CD4-positive, alpha-beta T cell treated with Interleukin-1 beta for 1 hour (primary cell): ENCODE data around the gene GSTT4.
A peak's percentile ranks its signal among the peaks of the same experiment; 100 is the strongest.
"Not testable (repeated sequence)": the region's sequence is repeated elsewhere in the genome, so short reads cannot be mapped to it uniquely, and the experiment has no call there.

Experiments used
- DNase-seq, 2 donors: peaks; one replicate each; pipeline ENCODE4 v3.0.0-alpha.2; 2020 to 2022

Gene GSTT4

DNA sequence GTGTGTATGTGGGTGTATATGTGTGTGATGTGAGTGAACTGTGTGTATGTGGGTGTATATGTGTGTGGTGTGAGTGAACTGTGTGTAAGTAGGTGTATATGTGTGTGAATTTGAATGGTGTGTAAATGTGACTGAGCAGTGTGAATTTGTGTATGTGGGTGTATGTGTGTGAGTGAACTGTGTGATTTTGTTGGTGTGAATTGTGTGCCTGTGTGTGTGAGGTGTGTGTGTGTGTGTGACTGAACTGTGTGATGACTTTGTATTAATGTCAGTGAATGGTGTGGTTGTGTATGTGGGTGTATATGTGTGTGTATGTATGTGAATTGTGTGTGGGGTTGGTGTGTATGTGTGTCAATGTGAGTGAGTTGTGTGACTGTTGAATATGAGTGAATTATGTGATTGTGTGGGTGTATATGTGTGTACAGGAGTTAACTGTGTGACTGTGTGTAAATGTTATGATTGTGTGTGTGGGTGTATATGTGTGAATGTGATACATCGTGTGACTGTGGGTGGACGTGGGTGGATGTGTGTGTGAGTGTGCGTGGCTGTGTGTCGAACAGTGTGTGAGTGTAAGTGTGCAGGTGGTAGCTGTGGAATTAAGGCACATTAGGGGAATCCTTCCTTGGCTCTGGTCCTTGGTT is 18.6 kb downstream of the GSTT4 start:
- not testable (repeated sequence) for DNase-seq

DNA sequence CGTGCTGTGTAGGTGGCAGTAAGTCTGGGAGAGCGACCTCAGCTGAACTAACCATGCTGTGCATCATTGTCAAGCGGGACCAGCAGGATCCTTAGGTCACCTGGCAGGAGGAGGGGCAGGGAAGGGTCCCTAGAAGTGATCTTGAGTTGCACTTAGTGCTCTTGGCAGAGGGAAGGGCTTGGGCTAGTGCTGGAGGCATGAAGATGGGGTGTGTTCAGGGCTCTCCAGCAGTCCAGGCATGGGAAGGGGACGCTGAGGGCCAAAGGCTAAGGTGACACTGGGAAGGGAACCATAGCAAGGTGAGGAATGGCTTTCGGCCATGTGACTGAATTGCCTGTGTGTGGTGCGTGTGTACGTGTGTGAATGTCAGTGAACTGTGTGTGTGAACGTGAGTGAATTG is 19.2 kb downstream of the GSTT4 start:
- DNase-seq = not testable (repeated sequence)

GRCh38 chr22:23984430-23984829 is 20.8 kb downstream of the GSTT4 start:
- peak in 1 of 2 donors; percentile 36 for DNase-seq

GRCh38 chr22:23980567-23980966 is 24.7 kb downstream of the GSTT4 start:
- not testable (repeated sequence) for DNase-seq

- DNase-seq = not testable (repeated sequence)
Observed at GRCh38 chr22:23979557-23980240, 25.6 kb downstream of the GSTT4 start, which contains the start of gene GSTT2. Gene GSTT2, plus strand, starts transcription at chr22:23980134.

GRCh38 chr22:23977304-23977703 is 27.9 kb downstream of the GSTT4 start:
- DNase-seq = not testable (repeated sequence)

DNA sequence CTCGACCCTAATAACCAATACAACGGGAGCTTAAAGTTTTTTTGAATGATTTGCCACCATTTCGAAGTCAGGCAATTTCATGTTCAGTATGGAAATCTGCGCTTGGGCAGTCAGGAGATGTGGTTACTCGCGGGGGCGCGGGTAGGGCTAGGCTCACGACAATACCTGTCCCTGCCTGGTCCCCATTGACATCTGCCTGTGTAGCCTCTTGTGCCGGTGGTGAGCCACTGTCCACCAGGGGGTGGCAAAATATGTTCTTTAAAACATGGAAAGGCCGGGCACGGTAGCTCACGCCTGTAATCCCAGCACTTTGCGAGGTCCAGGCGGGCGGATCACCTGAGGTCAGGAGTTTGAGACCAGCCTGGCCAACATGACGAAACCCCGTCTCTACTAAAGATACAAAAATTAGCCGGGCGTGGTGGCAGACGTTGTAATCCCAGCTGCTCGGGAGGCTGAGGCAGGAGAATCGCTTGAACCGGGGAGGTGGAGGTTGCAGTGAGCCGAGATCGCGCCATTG is 30.4 kb downstream of the GSTT4 start:
- not testable (repeated sequence) for DNase-seq

GRCh38 chr22:23974345-23974744 is 30.9 kb downstream of the GSTT4 start, which contains the start of gene DDT:
Gene DDT, minus strand, starts transcription at chr22:23974441. Its CDS starts 27 bp downstream, at chr22:23974414.
- not testable (repeated sequence) for DNase-seq

GRCh38 chr22:23971927-23972326 is 33.3 kb downstream of the GSTT4 start:
- not testable (repeated sequence) for DNase-seq

DNA sequence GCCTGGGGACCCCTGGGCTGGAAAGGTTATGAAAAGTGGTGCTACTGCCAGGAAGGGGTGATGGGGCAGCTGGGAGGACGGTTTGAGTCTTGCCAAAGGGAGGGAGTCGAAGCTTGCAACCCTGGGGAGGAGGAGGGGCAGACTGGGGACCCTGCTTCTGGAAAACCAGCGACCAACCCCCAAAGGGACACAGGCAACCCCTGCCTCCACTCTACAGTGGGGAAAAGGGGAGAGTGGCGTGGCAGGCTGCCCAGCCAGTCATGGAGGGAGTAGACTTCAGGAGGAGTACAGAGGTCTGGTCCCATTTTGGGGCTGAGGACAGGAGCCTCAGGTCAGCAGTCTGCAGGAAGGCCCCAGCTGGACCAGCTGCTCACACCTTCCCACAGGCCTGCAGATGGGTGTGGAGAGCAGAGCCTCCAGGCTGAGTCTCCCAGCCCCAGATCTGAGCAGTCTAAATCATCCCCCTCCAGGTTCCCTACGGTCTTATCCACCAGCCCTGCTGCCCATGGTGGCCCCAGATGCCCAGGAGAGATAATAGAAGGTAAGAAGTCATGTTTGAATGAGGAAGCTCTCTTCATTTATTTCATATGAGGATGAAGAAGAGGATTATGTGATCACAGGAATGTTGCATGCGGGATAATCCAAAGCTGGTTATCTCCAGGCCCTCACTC is 34.3 kb downstream of the GSTT4 start:
- DNase-seq = no peak

DNA sequence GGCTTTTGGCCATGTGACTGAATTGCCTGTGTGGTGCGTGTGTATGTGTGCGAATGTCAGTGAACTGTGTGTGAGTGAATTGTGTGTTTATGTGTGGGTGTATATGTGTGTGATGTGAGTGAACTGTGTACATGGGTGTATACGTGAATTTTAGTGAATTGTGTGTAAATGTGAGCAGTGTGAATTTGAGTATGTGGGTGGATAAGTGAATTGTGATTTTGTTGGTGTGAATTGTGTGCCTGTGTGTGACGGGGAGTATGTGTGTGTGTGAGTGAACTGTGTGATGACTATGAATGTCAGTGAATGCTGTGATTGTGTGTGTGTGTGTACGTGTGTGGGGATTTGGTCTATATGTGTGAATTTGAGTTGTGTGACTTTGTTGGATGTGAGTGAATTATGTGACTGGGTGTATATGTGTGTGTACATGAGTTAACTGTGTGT is 35.0 kb downstream of the GSTT4 start:
- no peak for DNase-seq

- no peak for DNase-seq
Observed at GRCh38 chr22:23969071-23969470, 36.2 kb downstream of the GSTT4 start.

DNA sequence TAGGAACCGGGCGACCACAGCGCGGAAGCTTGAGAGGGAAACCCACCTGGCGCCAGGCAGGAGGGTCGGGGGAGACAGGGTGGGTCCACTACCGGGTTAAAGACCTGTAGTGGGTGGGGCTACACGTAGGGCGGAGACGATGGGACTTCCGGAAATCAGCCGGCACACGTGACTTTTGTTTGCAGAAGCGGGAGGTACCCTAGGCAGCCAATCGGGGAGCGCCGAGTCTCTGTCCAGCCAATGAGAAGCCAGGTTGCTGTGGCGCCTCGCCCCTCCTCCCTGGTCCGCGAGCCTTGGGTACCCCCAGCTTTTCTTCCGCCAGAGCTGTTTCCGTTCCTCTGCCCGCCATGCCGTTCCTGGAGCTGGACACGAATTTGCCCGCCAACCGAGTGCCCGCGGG is 38.7 kb downstream of the GSTT4 start, which contains the start of gene DDTL:
DDTL (plus strand) TSS at position 321 of the 400 bp plus-strand sequence; CDS start at position 348, 27 bp downstream.
- not testable (repeated sequence) for DNase-seq

GRCh38 chr22:23966094-23966493 is 39.2 kb downstream of the GSTT4 start:
- not testable (repeated sequence) for DNase-seq

- DNase-seq = not testable (repeated sequence)
Observed at GRCh38 chr22:23961084-23961771, 44.0 kb downstream of the GSTT4 start, which contains the start of gene GSTT2B. Gene GSTT2B, minus strand, starts transcription at chr22:23961195. Its CDS starts 64 bp downstream, at chr22:23961131.

- DNase-seq = peak; percentile 76 to 85
Observed at GRCh38 chr22:23956301-23956900, 48.9 kb downstream of the GSTT4 start.

- DNase-seq = not testable (repeated sequence)
Observed at GRCh38 chr22:23955886-23956285, 49.4 kb downstream of the GSTT4 start.

DNA sequence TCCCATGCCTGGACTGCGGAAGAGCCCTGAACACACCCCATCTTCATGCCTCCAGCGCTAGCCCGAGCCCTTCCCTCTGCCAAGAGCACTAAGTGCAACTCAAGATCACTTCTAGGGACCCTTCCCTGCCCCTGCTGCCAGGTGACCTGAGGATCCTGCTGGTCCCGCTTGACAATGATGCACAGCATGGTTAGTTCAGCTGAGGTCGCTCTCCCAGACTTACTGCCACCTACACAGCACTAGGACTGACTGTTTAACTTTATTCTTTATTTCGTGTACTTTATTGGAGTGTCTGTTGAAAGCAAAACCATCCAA is 50.3 kb downstream of the GSTT4 start:
- not testable (repeated sequence) for DNase-seq

- DNase-seq = not testable (repeated sequence)
Observed at GRCh38 chr22:23954193-23954990, 50.9 kb downstream of the GSTT4 start.

DNA sequence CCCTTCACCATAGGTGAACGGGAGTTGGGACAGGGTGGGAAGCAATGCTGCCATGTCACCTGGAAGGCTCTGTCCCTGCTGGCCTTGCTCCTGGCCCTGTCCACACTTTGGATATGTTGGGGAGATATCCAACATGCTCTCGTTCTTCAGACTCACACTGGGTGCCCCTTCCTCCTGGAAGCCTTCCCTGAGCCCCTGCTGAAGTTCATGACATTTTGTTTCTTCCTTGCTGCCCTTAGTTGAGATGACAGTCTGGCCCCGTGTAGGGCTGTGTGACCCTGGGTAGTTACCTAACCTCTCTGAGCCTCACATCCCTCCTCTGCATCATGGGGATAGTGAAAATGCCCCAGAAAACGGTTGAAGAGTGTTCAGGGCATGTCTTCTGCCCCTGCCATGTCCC is 51.8 kb downstream of the GSTT4 start:
- DNase-seq = not testable (repeated sequence)

- DNase-seq = not testable (repeated sequence)
Observed at GRCh38 chr22:23952794-23953405, 52.4 kb downstream of the GSTT4 start.
